RWPE2 (cell line): ENCODE measurements around the gene MPRIP.

Source experiments
- ATAC-seq: fragments of 200-7000 bp; cut with Tn5 transposase; 3 replicates; pipeline ENCODE4 v1.9.1; 2021; ENCODE audit warnings: low read depth
- DNase-seq: peaks from one replicate; pipeline ENCODE4 v3.0.0-alpha.2; 2020; ENCODE audit warnings: low spot score
- H3K27ac ChIP-seq: fragments of 450-650 bp; 2 replicates; pipeline ENCODE4 v1.5.1; 2017; ENCODE audit warnings: mild to moderate bottlenecking; ENCODE audit not compliant: poor library complexity, severe bottlenecking
- H3K27me3 ChIP-seq: fragments of 250-450 bp; sonication (Bioruptor Pico); 2 replicates; pipeline ENCODE4 v1.5.1; 2021; ENCODE audit warnings: mild to moderate bottlenecking, moderate library complexity; ENCODE audit not compliant: insufficient read depth, poor library complexity, severe bottlenecking
- H3K36me3 ChIP-seq: fragments of 250-450 bp; sonication (Bioruptor Pico); 2 replicates; pipeline ENCODE4 v1.5.1; 2020; ENCODE audit warnings: low read depth, mild to moderate bottlenecking, moderate library complexity
- H3K4me1 ChIP-seq: fragments of 250-450 bp; sonication (Bioruptor Pico); 2 replicates; pipeline ENCODE4 v1.5.1; 2021; ENCODE audit warnings: mild to moderate bottlenecking, moderate library complexity; ENCODE audit not compliant: insufficient read depth, poor library complexity, severe bottlenecking
- H3K4me3 ChIP-seq: fragments of 250-450 bp; sonication (Bioruptor Pico); 2 replicates; pipeline ENCODE4 v1.5.1; 2021; ENCODE audit warnings: mild to moderate bottlenecking, moderate library complexity; ENCODE audit not compliant: severe bottlenecking
- H3K9me3 ChIP-seq: fragments of 250-450 bp; sonication (Bioruptor Pico); 2 replicates; pipeline ENCODE4 v1.5.1; 2021; ENCODE audit warnings: mild to moderate bottlenecking, moderate library complexity; ENCODE audit not compliant: severe bottlenecking
- TF ChIP-seq, protein P1 (sequence below): fragments of 450-650 bp; IDR thresholded peaks from one replicate; pipeline ENCODE4 v1.5.1; 2017; ENCODE audit warnings: mild to moderate bottlenecking, moderate library complexity; ENCODE audit not compliant: poor library complexity, severe bottlenecking

The MPRIP gene

DNA sequence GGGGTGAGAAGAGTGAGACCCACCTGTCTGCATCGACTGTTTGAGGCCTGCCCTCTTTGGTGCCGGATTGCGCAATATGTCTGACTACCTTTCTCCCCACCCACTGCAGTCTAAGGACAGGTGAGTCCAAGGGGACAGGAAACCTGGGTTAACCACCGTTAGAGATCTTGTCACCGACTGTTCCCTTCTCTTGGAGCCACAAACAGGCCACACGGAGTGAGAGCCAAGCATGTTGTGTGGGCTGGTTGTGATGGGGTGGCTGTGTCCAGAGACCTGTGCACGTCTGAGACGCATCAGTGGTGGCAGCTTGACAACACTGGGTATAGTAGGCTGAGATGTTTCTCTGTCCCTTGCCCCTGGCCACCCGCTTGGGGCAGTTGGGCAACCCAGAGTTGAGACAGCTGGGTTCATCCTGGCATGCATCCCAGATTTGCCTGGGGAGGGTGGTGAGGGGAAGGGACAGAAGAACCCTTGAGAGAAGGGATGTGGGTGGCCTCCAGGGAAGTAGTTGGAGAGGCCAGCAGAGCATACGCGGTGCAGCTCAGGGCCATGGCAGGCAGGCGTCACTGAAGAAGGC lies 21.4 kb downstream of the MPRIP start:
- H3K4me3 ChIP-seq = no peak overlapping the region
- peaks cover 34% of the 10 kb centered on the region for H3K4me1 ChIP-seq
- DNase-seq (peak; percentile 54), ATAC-seq (no peak)
- TF ChIP-seq, protein P1, sequence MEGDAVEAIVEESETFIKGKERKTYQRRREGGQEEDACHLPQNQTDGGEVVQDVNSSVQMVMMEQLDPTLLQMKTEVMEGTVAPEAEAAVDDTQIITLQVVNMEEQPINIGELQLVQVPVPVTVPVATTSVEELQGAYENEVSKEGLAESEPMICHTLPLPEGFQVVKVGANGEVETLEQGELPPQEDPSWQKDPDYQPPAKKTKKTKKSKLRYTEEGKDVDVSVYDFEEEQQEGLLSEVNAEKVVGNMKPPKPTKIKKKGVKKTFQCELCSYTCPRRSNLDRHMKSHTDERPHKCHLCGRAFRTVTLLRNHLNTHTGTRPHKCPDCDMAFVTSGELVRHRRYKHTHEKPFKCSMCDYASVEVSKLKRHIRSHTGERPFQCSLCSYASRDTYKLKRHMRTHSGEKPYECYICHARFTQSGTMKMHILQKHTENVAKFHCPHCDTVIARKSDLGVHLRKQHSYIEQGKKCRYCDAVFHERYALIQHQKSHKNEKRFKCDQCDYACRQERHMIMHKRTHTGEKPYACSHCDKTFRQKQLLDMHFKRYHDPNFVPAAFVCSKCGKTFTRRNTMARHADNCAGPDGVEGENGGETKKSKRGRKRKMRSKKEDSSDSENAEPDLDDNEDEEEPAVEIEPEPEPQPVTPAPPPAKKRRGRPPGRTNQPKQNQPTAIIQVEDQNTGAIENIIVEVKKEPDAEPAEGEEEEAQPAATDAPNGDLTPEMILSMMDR = no peak
- no peaks in the 10 kb centered on the region for H3K27me3 ChIP-seq
- H3K27ac ChIP-seq = peak overlapping the region; percentile 40
- H3K9me3 ChIP-seq = no peaks in the 10 kb centered on the region
- peaks cover 28% of the 10 kb centered on the region for H3K36me3 ChIP-seq

DNA sequence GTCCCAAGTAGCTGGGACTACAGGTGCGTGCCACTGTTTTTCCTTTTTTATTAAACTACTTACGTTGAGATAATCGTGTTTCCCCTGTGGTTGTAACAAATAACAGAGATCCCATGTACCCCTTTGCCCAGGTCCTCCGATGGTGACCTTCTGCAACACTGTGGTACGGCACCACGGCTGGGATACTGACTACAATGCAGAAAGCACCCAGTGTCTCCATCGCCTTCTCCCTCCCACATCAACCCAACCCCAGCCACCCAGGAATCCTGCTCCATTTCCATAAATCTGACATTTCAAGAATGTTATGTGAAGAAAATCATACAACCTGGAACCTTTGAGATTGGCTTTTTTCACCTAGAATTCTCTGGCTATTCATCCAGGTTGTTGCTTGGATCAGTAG lies 22.1 kb downstream of the MPRIP start:
- Histone ChIP-seq H3K27me3 (no peaks in the 10 kb centered on the region), H3K9me3 (no peaks in the 10 kb centered on the region), H3K4me3 (no peak overlapping the region), H3K36me3 (peaks cover 21% of the 10 kb centered on the region), H3K27ac (peak overlapping the region; percentile 40), H3K4me1 (peaks cover 34% of the 10 kb centered on the region)
- TF ChIP-seq, protein P1 = no peak
- DNase-seq (peak; percentile 20), ATAC-seq (no peak)

DNA sequence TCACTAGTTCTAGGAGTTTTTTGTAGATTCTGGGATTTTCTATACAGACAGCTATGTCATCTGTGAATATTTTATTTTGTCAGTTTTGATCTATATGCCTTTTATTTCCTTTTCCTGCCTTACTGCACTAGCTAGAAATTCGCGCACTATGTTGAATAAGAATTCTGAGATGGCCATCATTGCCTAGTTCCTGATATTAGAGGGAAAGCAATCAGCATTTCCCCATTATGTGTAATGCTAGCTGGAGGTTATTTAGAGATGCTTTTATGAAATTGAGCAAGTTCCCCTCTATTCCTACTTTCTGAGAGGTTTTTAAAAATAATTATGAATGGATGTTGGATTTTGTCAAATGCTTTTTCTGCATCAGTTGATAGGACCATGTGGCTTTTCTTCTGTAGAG lies 23.8 kb downstream of the MPRIP start:
- Histone ChIP-seq H3K9me3 (no peaks in the 10 kb centered on the region), H3K4me3 (no peak overlapping the region), H3K4me1 (peaks cover 35% of the 10 kb centered on the region), H3K36me3 (peaks cover 34% of the 10 kb centered on the region), H3K27me3 (no peaks in the 10 kb centered on the region), H3K27ac (peak overlapping the region; percentile 40)
- ATAC-seq (no peak), DNase-seq (no peak)
- TF ChIP-seq, protein P1 = no peak

DNA sequence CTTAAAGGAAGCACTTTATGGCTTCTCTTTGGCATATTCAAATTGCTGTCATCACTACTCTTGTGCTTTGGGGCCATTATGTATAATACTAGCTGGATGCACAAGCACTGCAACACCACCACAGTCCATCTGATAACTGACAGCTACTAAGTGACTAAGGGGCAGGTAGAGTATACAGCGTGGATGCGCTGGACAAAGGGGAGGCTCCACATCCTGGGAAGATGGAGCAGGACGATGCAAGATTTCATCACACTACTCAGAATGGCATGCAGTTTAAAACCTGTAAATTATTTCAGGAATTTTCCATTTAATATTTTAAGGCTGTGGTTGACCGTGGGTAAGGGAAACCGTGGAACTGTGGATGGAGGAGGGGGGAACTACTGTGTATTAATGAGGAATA lies 25.0 kb downstream of the MPRIP start:
- TF ChIP-seq, protein P1 = no peak
- Histone ChIP-seq H3K4me3 (no peak overlapping the region), H3K27me3 (no peaks in the 10 kb centered on the region), H3K9me3 (no peaks in the 10 kb centered on the region), H3K36me3 (peaks cover 42% of the 10 kb centered on the region), H3K27ac (peak overlapping the region; percentile 40), H3K4me1 (peaks cover 43% of the 10 kb centered on the region)
- ATAC-seq (peak; percentile 80), DNase-seq (peak; percentile 42)

DNA sequence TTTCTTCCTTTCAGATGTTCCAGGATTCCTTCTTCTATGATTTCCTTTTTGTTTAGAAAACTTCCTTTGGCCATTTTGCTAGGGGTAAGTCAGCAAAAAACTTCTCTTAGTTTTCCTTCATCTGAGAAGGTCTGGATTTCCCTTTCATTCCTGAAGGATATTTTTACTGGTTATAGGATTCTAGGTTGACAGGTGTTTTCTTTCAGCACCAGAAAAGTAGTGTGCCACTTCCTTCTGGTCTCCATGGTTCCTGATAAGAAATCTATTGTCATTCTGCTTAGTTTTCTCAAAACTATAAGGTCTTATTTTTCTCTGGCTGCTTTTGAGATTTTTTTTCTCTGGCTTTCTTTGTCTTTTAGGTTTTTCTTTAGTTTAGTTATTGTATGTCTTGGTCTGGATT lies 27.6 kb downstream of the MPRIP start:
- Histone ChIP-seq H3K27ac (no peak overlapping the region), H3K9me3 (no peaks in the 10 kb centered on the region), H3K36me3 (peaks cover 47% of the 10 kb centered on the region), H3K4me3 (no peak overlapping the region), H3K4me1 (peaks cover 51% of the 10 kb centered on the region), H3K27me3 (no peaks in the 10 kb centered on the region)
- TF ChIP-seq, protein P1 = no peak
- no peak for DNase-seq
- ATAC-seq = no peak
